ENCODE data around the gene SLC6A9.

GRCh38 chr1:43975249-43975961, 55.9 kb downstream of the SLC6A9 start:
- TF ChIP-seq CTCF (IDR thresholded peaks at IDR 0.05 in 8 of 11, conservative IDR thresholded peaks at IDR 0.05 in 3 of 11) (no peak), POLR2A (IDR thresholded peaks at IDR 0.05) (no peak), POLR2AphosphoS5 (IDR thresholded peaks at IDR 0.05) (no peak)

All from spleen (tissue), 7 donors.